ENCODE data around the gene B3GNT2.
A peak's percentile ranks its signal among the peaks of the same experiment; 100 is the strongest.

B3GNT2 gene

DNA sequence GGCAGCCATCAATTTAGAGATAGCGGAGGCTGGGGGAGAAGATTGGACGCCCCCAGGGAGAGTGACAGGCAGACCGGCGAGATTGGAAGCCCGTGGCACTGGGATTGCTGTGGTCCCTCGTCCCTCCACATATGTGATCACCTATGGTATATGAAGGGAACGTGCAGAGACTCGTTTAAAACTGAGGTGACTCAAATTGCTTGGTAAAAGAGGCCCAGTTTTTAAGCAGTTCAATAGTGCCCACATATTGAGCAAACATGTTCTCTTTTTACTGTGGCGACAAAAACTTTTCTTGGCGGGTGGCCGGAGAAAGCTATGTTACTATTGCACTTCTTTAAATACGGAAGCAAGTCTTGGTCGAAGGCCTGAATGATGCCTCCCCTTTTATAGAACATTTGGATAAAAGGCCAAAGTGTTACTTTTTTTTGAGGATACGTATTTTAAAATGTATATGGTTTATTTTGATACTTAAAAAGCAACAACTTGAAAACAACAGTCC, 9.1 kb downstream of the B3GNT2 start:
- no peak overlapping the region for H3K4me3 ChIP-seq (replicated peaks; ENCODE audit: insufficient read depth, low read length)
- TF ChIP-seq SPI1 (IDR thresholded peaks at IDR 0.05; ENCODE audit: borderline replicate concordance, low read depth) (peak; percentile 14; the same call in 1 of the 2 replicates), POLR2AphosphoS5 (IDR thresholded peaks at IDR 0.05; ENCODE audit: low read depth) (no peak), GABPA (IDR thresholded peaks at IDR 0.05; ENCODE audit: low read depth) (no peak)
- TF ChIP-seq, protein P1, sequence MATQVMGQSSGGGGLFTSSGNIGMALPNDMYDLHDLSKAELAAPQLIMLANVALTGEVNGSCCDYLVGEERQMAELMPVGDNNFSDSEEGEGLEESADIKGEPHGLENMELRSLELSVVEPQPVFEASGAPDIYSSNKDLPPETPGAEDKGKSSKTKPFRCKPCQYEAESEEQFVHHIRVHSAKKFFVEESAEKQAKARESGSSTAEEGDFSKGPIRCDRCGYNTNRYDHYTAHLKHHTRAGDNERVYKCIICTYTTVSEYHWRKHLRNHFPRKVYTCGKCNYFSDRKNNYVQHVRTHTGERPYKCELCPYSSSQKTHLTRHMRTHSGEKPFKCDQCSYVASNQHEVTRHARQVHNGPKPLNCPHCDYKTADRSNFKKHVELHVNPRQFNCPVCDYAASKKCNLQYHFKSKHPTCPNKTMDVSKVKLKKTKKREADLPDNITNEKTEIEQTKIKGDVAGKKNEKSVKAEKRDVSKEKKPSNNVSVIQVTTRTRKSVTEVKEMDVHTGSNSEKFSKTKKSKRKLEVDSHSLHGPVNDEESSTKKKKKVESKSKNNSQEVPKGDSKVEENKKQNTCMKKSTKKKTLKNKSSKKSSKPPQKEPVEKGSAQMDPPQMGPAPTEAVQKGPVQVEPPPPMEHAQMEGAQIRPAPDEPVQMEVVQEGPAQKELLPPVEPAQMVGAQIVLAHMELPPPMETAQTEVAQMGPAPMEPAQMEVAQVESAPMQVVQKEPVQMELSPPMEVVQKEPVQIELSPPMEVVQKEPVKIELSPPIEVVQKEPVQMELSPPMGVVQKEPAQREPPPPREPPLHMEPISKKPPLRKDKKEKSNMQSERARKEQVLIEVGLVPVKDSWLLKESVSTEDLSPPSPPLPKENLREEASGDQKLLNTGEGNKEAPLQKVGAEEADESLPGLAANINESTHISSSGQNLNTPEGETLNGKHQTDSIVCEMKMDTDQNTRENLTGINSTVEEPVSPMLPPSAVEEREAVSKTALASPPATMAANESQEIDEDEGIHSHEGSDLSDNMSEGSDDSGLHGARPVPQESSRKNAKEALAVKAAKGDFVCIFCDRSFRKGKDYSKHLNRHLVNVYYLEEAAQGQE (IDR thresholded peaks at IDR 0.05; ENCODE audit: insufficient replicate concordance, low read depth) = no peak
- H3K27ac ChIP-seq (replicated peaks) = peak overlapping the region; percentile 10; the same call in 1 of the 2 replicates
- peak in 1 of 2 experiments; percentile 79 for DNase-seq (ENCODE audit: low read depth in 1 of 2, low spot score in 1 of 2)
- no peaks in the 10 kb centered on the region for H3K27me3 ChIP-seq (ENCODE audit: insufficient read depth, poor library complexity, severe bottlenecking)

DNA sequence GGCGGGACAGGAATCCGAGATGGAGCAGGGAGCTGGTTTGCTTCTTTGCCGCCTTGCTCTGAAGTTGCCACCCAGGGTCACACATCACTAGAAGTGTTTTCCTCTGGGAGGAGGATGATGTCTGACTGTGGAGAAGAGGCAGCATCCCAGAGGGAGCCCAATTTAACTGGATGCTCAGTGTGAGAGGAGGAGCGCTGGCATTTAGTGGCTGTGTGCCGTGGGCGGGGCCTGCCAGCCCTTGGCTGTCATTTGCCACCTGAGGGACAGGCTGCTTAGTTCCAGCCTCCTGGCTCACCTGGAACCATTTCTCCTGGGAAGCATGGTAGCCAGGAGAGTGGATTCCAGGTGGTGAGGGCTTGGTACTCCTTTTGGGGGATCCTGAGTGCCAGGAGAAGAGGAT, 9.6 kb downstream of the B3GNT2 start:
- no peak for TF ChIP-seq GABPA (IDR thresholded peaks at IDR 0.05; ENCODE audit: low read depth)
- TF ChIP-seq POLR2AphosphoS5 (IDR thresholded peaks at IDR 0.05; ENCODE audit: low read depth) = no peak
- TF ChIP-seq, protein P2, sequence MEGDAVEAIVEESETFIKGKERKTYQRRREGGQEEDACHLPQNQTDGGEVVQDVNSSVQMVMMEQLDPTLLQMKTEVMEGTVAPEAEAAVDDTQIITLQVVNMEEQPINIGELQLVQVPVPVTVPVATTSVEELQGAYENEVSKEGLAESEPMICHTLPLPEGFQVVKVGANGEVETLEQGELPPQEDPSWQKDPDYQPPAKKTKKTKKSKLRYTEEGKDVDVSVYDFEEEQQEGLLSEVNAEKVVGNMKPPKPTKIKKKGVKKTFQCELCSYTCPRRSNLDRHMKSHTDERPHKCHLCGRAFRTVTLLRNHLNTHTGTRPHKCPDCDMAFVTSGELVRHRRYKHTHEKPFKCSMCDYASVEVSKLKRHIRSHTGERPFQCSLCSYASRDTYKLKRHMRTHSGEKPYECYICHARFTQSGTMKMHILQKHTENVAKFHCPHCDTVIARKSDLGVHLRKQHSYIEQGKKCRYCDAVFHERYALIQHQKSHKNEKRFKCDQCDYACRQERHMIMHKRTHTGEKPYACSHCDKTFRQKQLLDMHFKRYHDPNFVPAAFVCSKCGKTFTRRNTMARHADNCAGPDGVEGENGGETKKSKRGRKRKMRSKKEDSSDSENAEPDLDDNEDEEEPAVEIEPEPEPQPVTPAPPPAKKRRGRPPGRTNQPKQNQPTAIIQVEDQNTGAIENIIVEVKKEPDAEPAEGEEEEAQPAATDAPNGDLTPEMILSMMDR (IDR thresholded peaks at IDR 0.05; ENCODE audit: insufficient read depth, low read length) = no peak
- TF ChIP-seq SPI1 (IDR thresholded peaks at IDR 0.05; ENCODE audit: borderline replicate concordance, low read depth) = no peak
- TF ChIP-seq, protein P1 (IDR thresholded peaks at IDR 0.05; ENCODE audit: insufficient replicate concordance, low read depth) = no peak

DNA sequence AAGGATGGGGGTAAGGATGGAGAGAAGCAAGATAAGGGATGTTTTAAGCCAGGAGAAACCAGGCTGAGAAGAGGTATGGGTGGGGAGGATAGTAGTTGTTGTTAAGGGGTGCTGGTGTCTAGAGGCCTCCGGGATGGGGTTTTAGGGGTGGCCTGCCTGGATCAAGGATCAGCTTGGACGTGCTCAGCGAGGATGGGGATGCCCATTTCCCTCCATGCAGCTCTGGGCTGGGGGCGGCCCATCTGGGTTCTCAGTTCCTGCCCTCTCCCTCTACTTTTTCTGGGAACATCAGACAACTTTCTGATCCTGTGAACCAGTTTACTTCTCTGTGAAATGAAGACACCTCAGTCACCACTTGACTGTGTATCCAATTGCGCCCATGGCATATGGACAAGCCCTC, 10.1 kb downstream of the B3GNT2 start:
- DNase-seq (ENCODE audit: low read depth in 1 of 2, low spot score in 1 of 2) = no peak
- Histone ChIP-seq H3K27ac (replicated peaks) (no peak overlapping the region), H3K27me3 (ENCODE audit: insufficient read depth, poor library complexity, severe bottlenecking) (no peaks in the 10 kb centered on the region), H3K4me3 (replicated peaks; ENCODE audit: insufficient read depth, low read length) (no peak overlapping the region)
- TF ChIP-seq POLR2AphosphoS5 (IDR thresholded peaks at IDR 0.05; ENCODE audit: low read depth) = no peak
- no peak for TF ChIP-seq SPI1 (IDR thresholded peaks at IDR 0.05; ENCODE audit: borderline replicate concordance, low read depth)
- no peak for TF ChIP-seq GABPA (IDR thresholded peaks at IDR 0.05; ENCODE audit: low read depth)
- TF ChIP-seq, protein P2 (IDR thresholded peaks at IDR 0.05; ENCODE audit: insufficient read depth, low read length) = no peak

More for the DNA sequence above, 9.6 kb downstream of the B3GNT2 start:
- Histone ChIP-seq H3K4me3 (replicated peaks; ENCODE audit: insufficient read depth, low read length) (no peak overlapping the region), H3K27ac (replicated peaks) (no peak overlapping the region), H3K27me3 (ENCODE audit: insufficient read depth, poor library complexity, severe bottlenecking) (no peaks in the 10 kb centered on the region)
- DNase-seq (ENCODE audit: low read depth in 1 of 2, low spot score in 1 of 2) = no peak

DNA sequence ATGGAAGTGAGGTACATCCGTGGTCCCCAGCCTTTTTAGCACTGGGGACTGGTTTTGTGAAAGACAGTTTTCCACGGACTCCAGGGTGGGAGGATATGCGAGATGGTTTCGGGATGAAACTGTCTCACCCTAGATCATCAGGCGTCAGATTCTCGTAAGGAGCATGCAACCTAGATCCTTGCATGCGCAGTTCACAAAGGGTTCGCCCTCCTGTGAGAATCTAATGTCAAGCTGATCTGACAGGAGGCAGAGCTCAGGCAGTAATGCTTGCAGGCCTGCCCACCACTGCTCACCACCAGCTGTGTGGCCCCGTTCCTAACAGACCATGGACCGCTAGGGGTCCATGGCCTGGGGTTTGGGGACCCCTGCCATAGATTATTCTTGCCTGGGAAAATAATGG, 11.6 kb downstream of the B3GNT2 start:
- Histone ChIP-seq H3K27ac (replicated peaks) (no peak overlapping the region), H3K4me3 (replicated peaks; ENCODE audit: insufficient read depth, low read length) (no peak overlapping the region), H3K27me3 (ENCODE audit: insufficient read depth, poor library complexity, severe bottlenecking) (no peaks in the 10 kb centered on the region)
- no peak for DNase-seq (ENCODE audit: low read depth in 1 of 2, low spot score in 1 of 2)
- no peak for TF ChIP-seq POLR2AphosphoS5 (IDR thresholded peaks at IDR 0.05; ENCODE audit: low read depth)
- no peak for TF ChIP-seq SPI1 (IDR thresholded peaks at IDR 0.05; ENCODE audit: borderline replicate concordance, low read depth)
- no peak for TF ChIP-seq GABPA (IDR thresholded peaks at IDR 0.05; ENCODE audit: low read depth)
- TF ChIP-seq, protein P2 (IDR thresholded peaks at IDR 0.05; ENCODE audit: insufficient read depth, low read length) = no peak
- TF ChIP-seq, protein P1 (IDR thresholded peaks at IDR 0.05; ENCODE audit: insufficient replicate concordance, low read depth) = no peak
